GM12874 (cell line): ENCODE measurements around the gene NFIC.

Experiments used
- TF ChIP-seq, protein P1 (sequence below): IDR thresholded peaks from 2 replicates; pipeline ENCODE4 v1.5.1; 2011; ENCODE audit warnings: low read depth, mild to moderate bottlenecking, control low read depth, low read length, moderate library complexity; ENCODE audit not compliant: insufficient read depth

Gene NFIC

DNA sequence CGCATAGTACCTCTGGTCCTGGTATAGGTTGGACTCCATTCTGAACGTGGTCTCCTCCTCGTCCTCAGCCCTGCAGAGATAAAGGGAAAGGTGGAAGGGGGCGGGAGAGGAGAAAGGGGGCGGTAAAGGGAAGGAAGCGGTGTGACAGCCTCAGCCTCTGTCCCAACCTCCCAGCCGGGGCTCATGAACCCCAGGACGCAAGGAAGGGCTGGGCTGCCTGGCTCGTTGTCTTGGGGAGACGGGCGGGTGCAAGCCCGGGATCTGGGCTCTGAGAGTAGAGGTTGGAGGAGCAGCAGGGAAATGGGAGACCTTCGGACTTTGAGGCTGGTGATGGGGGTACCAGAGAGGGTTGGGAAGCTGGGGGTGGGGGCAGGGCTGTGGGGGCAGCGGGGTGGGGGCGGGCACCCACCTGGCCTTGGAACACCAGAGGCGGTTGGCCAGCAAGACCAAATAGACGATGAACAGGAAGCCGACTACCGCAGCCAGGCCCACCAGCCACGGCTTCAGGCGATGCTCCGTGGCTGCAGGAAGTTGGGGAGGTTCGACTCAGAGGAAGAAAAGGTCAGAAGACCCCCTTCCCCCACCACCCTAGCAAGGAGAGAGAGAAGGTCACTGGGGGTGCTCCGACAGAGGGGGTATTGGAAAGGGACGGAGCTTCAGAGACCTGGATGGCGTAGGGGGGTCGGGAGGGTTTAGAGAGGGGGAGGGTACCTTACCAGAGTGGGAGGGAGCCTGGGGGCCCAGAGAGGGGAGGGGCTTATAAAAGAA lies 112.2 kb downstream of the NFIC start:
- TF ChIP-seq, protein P1, sequence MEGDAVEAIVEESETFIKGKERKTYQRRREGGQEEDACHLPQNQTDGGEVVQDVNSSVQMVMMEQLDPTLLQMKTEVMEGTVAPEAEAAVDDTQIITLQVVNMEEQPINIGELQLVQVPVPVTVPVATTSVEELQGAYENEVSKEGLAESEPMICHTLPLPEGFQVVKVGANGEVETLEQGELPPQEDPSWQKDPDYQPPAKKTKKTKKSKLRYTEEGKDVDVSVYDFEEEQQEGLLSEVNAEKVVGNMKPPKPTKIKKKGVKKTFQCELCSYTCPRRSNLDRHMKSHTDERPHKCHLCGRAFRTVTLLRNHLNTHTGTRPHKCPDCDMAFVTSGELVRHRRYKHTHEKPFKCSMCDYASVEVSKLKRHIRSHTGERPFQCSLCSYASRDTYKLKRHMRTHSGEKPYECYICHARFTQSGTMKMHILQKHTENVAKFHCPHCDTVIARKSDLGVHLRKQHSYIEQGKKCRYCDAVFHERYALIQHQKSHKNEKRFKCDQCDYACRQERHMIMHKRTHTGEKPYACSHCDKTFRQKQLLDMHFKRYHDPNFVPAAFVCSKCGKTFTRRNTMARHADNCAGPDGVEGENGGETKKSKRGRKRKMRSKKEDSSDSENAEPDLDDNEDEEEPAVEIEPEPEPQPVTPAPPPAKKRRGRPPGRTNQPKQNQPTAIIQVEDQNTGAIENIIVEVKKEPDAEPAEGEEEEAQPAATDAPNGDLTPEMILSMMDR: no peak

- TF ChIP-seq, protein P1: no peak
Observed at GRCh38 chr19:3479177-3479833, 112.9 kb downstream of the NFIC start.

DNA sequence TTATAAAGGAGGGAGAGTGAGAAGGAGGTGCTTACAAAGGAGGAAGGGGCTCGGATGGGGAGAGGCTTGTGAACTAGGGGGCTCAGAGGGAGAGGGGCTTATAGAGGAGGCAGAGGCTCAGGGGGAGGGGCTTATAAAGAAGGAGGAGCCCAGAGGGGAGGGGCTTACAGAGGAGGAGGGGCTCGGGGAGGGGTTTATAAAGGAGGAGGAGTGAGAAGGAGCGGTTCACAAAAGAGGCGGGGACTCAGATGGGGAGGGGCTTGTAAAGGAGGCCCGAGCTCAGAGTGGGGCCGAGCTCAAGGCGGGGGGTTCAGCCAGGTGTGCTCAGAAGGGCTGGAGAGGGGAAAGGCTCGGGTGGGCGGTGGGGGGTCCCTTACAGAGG lies 113.4 kb downstream of the NFIC start:
- TF ChIP-seq, protein P1: no peak

DNA sequence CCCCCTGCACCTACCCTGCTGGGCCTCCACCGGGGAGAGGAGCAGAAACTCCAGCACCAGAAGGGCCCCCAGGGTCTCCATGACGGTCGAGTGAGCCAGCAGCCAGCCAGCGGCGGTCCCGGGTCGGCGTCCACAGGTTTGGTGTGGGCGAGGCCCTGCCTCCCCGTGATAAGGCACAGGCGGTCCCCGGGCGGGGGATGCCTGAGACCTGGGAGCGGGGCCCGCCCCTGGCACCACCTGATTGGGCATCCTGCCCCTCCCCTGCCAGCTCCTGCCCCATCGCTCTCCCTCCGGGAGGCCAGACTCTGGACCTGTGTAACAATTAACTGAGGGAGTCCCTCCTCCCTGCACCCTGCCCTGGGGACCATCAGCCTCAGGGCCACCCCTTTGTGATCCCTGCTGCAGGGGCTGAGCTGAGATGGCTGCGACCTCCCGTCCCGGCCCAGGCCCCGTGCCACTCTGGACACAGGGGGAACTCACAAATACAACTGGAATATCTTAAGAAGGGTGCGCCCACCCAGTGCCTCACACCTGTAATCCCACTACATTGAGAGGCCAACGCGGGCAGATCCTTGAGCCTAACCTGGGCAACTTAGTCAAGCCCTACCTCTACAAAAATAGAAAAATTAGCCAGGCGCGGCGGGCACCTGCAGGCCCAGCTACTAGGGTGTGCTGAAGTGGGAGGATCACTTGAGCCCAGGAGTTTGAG lies 114.2 kb downstream of the NFIC start, which contains the start of gene SMIM24:
SMIM24 (minus strand) TSS at position 143 of the 709 bp plus-strand sequence; CDS start at position 81, 62 bp downstream.
- TF ChIP-seq, protein P1: no peak

DNA sequence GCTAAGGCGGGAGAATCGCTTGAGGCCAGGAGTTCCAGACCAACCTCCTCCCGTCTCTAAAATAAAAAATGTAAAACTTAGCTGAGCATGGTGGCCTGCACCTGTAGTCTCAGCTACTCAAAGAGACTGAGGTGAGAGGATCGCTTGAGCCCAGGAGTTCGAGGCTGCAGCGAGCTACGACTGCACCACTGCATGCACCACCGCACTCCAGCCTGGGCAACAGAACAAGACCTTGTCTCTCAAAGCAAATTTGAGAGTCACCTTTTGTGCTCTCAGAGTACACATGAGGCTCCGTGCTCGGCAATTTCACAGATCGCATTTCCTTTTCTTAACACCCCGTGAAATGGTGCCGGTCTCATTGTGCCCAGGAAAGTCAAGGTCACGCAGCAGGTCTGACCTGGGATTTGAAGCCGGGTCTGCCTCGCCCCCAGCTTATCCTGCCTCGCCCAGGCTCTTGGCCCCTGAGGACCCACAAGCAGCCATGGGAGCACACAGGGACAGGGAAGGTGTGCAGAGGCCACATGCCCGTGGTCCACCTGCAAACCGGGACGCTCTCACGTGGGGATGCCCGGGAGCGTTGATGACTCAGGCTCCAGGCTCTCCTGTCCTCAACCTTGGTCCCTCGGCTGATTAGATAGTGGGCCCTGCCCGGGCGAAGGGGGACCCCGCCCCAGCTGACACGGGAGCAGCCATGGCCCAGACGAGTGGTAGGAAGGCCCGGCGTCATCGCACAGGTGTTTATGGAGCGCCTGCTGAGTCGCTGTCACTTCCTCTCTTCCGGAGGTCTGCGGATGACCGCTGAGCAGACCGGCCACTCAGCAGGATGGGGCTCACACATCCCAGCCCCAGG lies 115.1 kb downstream of the NFIC start:
- TF ChIP-seq, protein P1: no peak

DNA sequence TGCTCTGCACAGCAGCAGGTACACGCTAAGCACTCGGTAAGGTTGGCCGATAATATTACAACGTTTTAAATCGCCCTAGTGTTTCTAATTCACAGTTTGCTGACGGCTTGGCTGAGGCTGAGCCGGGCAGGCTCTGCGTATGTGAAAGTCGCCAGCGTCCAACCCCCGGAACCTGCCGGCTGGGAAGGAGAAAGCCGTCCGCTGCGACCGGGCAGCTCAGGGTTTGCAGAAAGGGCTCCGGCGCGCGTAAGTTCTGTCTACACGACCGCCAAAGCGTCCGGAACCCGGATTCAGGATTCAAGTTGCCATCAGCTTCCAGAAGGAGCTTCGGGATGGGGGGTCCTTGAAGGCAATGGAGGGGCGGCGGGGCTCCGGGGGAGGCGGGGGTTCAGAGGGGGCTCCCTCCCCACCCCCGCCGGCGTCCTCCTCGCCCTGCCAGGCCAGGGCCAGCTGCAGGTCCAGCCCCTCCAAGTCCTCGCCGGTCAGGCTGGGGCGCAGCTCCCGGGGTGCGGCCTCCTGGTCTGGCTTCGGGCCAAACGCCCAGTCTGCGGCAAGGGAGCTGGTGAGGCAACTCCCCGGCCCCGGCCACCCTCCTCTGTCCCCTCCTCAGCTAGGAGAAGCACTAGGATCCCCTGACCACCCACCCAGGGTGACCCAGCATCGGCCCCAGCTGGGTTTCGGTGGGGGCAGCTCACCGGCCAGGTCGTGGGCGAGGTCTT lies 116.3 kb downstream of the NFIC start:
- TF ChIP-seq, protein P1: no peak
